Stimulated activated CD4-positive, alpha-beta T cell treated with anti-CD3 and anti-CD28 coated beads, Interleukin-2, amount 100 ng/mL, for 24 hours (primary cell): ENCODE measurements around the gene PLSCR4.
"Not testable (repeated sequence)": the region's sequence is repeated elsewhere in the genome, so short reads cannot be mapped to it uniquely, and the experiment has no call there.

Experiments
- DNase-seq, 2 donors: peaks; one replicate each; pipeline ENCODE4 v3.0.0-alpha.2; 2020

Gene PLSCR4

DNA sequence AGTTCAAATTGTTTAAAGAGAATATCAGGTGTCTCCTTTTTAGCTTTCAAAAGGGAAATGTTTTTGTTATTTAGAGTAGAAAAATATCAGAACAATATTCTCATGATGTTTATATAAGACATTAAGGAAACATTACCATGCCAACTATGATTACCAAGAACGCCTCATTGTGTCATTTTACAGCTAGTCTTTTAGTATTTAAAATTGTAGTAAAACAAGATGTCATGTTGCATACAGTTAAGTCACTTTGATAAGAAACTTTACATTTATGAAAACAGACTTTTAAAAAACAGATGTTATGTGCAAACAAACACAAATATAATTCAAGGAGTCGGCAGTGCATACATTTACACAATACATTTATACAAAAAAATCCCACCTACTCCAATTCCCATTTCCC, 4.4 kb downstream of the PLSCR4 start:
- DNase-seq = no peak

DNA sequence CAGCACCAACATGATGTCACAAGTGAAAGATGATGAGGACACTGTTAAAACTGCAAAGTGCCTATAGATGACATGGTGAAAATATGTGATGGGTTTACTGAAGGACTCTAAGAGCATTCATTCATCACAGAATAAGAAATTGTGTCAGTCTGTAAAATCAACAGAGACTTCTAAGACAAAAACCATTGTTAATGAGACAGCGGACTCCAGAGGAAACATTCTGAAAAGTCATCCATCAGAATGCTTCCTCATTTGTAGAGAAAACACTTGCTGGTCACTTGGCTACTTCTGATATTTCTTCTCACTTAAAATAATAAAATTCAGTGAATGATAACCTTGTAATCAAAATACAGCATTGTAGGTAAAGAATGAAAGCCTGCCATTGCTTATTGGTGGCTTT, 7.3 kb downstream of the PLSCR4 start:
- no peak for DNase-seq

DNA sequence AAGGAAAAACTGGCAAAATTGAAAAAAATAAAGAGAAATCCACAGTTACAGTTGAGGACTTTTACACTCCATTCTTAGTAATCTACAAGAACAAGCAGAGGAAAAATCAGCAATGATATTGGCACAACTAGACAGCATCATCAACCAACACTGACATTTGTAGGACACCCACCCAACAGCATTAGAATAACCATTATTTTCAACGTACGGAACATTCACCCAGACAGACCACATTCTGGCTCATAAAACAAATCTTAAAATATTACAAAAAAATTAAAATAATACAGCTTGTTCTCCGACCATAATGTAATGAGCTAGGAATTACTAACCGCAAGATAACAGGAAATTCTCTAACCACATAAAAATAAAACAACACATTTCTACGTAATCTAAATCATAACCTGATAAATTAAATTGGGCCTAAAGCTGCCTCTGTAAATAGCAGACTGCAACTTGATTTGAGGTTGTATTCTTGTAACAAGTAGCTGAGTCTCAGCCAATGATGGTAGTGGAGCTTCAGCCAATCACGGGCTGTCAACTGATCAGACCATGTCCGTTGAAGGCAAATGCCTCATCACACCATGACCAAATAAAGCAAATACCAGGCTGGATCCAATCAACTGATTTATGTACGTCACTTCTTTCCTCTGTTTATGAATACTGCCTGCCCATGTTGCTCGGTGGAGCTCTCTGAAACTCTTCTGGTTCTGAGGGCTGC, 9.2 kb downstream of the PLSCR4 start:
- DNase-seq = no peak

DNA sequence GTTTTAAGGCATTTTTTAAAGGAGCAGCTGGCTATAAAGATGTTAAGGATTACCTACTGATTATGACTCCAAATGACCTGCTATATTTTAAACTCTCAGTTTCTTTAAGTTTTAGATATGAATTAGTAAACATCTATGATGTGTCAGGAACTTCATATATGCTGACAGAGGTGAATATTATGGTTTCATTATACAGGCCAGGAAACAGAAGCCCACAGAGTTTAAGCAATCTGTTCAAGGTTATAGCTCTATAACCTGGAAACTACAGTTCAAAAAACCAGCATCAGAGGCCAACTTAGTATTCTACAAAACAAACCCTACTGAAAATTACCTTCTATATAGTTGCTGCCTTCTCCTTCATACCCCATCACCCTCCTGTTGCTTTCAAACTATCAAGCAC, 17.4 kb downstream of the PLSCR4 start:
- DNase-seq = no peak

DNA sequence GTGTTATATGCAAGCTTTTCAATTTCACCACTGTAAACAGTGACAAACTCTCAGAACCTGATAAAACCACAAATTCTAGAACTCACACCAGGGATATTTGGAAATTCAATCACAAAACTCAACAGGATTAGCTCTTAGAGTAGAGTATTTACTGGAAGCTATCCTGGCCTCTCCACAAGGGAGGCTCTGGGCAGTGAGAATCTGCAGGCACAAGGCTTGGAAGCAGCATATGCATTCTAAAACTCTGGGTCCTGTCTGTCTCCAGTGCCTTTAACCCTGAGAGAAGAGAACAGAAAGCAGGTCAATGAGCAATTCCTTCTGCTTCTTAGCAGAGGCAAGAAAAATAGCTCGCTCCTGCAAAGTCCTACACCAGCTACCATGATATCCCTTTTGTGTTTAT, 23.4 kb downstream of the PLSCR4 start:
- no peak for DNase-seq

DNA sequence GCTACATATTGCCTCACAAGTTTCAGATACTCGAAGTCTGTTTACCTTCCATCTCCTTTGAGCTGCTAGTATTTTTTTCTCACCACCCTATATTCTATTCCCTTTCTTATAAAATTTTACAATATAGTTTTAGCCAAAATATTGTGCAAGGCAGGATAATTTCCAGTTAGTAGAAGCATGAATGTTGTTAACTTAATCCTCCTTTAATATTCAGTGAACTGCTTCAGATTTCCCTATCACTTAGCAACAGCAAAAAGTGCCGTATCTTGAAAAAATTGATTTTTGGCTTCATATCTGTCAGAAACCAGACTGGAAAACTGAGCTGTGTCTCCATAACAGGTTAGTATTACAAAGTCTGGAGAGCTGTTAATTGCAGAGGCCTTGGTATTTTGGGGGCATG, 24.0 kb downstream of the PLSCR4 start:
- no peak for DNase-seq

DNA sequence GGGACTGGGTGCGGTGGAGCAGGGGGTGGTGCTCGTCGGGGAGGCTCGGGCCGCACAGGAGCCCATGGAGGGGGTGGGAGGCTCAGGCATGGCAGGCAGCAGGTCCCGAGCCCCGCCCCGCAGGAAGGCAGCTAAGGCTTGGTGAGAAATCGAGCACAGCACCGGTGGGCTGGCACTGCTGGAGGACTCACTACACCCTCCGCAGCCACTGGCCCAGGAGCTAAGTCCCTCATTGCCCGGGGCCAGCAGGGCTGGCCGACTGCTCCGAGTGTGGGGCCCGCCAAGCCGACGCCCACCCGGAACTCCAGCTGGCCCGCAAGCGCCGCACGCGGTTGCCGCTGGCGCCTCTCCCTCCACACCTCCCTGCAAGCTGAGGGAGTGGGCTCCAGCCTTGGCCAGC, 25.4 kb downstream of the PLSCR4 start:
- not testable (repeated sequence) for DNase-seq

DNA sequence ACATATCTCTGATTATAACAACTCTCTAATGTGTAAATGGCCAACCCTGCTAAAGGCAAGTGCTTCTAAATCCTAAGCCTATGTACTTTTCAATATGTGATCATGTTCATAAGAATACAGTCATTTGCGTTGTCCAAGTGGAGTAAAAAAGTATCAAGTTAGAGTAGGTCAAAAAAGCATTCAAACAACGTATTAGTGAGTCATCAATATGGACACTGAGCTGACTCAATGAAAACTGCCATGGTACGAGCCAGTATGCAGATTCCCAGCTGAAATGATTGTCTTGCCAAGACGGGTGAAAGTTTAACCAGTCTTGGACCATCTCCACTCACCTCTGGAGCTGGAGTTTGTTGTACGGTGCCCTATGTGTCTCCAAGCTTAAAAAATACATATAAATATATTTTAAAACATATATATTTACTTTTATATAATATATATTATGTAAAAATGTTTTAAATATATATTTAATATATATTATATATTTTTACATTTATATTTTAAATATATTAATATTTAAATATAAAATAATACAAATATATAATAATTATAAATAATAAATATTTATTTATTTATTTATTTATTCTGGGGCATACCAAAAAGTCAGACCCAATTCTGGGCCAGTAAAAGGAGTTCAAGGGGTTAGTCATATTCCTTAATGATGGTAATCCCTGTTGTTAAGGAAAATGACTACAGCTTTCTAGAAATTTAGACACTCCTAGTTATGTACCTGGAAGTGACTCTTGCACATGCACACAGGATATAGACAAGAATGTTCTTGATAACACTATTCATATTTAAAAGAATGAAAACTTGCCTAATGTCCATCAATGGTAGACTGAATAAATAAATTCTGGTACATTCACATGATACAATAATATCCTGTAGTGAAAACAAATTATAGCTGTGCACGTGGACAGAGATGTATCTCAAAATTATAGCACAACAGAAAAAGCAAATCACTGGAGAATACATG, 27.2 kb downstream of the PLSCR4 start:
- DNase-seq = no peak

DNA sequence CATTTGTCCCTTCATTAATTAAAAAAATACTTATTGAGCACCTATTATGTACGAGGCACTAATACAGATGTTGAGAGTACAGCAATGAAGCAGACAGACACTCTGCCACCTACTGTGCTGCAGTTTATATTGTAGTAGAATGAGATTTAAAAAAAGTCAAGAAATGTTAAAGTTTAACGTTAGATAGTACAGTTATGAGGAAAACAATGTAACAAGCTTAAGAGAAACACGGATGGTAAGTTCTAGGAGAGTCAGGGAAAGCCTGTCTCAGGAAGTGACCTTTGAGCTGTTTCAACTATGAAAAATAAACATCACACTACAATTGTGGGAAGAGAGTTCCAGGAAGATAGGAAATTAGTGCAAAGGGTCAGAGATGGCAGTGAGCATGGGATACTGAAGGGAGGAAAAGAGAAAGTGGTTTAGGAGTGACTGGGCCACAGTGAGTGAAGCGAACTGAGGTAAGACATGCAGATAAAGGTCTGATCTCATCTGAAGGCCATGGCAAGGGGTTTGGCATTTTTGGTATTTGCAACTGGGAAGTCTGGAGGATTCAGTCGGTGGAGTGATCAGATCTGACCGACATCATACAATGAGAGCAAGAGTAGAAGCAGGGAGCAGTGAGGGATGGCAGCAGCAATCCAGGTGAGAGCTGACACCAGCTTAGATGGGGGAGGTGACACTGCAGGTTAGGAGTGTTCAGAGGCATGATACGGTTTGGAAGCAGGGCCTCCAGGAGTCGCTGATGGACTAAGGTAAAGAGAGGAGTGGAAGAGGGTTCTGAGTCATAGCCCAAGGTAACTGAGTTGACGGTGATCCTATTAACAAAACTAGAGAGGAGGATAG, 28.5 kb downstream of the PLSCR4 start:
- DNase-seq = no peak

DNA sequence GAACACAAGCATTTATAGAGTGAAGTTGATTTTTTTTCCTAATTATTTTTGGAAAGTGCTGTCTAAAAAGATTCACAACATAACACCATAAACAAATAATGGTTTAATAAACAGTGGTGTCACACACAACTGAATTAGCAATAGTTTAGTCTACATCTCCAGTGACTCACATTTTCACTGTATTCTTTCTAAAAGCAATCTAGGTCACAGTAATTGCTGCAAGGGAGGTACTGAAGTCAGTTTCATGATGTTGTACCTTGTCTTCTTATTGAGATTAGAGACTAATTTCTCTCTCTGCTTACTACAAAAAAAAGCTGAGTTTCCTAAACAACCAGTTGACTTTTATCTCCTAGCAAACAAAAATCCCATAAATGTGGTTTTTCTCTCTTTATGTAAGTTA, 29.6 kb downstream of the PLSCR4 start:
- DNase-seq = no peak

DNA sequence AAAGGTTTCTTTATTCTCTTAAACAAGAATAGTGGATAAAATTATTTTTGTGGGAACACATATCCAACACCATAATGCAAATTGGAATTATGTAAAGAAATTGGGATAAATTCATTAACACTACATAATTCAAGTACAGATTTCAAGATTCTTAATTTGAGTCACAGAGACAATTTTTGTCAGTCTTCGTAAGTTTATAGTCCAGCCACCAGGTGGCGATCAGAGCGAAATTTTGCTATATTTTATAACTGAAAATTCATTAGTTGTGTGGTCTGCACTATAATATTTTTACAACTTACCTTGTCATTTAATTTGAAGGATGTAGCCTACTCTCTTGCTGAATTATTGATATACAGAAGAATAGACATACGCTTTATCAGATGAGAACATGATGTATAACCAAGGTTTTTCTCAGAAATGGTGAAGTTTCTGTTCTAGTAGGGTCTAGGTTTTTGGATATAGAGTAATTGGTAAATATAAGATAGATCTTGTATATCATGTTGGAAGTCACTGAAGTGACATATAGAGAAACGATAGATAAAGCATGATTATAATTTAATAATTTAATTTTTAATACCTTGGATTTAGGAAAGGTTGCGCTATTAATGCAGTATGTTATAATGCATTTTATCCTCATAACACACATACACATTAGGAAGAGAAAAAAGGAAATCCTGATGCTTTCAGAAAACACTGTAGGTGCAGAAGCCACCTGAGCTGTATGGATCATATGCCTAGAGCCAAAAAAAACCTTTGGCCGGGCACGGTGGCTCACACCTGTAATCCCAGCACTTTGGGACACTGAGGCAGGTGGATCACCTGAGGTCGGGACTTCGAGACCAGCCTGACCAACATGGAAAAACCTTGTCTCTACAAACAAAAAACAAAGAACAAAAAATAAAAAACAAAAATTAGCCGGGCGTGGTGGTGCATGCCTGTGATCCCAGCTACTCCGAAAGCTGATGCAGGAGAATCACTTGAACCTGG, 31.7 kb downstream of the PLSCR4 start:
- DNase-seq = peak; percentile 45 to 48

DNA sequence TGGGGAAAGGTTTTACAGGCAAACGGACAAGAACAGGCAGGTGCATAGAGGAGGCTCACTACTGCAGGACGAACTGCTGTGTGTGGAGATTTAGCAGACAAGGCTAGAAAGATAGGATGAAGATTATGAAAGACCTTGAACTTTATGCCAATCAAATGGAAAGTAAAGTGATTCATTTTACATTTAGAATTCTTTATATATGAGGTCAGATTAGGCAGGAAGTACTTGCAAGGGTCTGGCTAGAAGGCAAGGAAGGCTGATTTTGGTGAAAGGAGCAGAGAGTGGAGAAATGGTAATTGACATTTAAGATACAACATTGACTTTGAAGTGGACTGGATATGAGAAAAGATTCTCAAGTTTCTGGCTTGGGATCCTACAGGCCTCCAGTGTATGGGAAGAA, 33.6 kb downstream of the PLSCR4 start:
- DNase-seq = no peak

DNA sequence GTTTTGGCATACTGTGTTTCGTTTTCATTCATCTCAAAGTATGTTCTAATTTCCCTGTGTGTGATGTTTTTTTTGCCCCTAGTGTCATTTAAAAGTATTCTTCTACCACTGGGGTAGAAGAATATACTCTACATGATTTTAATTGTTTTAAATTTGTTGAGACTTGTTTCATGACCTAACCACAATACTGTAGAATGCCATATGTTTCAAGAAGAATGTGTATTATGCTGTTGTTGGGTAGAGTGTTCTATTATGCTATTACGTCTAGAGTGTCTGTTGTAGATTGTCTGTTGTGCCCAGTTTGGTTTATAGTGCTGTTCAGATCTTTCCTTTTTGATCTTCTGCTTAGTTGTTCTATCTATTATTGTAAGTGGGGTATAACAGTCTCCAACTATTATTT, 36.4 kb downstream of the PLSCR4 start:
- DNase-seq = no peak

DNA sequence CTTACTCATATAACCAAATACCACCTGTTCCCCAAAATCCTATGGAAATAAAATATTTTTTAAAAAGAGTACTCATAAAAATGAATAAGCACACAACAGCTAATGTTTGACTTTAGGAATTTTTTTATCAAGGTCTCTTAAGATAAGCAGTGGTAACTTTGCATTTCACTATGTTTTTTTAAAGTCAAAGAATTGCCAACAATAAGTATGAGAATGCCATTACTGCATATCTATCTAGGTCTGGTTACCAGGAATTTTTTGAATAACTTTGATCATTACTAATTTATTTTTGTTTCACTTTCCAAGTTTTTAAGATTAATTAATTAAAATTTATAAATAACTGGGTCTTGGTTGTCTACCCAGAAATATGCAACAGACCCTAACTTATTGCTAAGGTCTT, 41.5 kb downstream of the PLSCR4 start:
- no peak for DNase-seq

DNA sequence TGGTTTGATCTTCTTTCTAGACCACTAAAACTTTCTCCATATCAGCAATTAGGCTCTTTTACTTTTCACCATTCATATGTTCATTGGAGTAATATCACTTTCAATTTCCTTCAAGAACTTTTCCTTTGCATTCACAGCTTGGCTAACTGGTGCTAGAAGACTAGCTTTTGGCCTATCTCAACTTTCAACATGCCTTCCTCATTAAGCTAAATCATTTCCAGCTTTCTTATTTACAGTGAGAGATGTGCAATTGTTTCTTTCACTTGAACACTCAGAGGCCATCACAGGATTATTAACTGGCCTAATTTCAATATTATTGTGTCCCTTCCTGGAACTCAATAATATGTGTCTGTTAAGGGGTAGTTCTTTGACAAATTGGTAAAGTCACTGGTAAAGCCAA, 47.1 kb downstream of the PLSCR4 start:
- no peak for DNase-seq

DNA sequence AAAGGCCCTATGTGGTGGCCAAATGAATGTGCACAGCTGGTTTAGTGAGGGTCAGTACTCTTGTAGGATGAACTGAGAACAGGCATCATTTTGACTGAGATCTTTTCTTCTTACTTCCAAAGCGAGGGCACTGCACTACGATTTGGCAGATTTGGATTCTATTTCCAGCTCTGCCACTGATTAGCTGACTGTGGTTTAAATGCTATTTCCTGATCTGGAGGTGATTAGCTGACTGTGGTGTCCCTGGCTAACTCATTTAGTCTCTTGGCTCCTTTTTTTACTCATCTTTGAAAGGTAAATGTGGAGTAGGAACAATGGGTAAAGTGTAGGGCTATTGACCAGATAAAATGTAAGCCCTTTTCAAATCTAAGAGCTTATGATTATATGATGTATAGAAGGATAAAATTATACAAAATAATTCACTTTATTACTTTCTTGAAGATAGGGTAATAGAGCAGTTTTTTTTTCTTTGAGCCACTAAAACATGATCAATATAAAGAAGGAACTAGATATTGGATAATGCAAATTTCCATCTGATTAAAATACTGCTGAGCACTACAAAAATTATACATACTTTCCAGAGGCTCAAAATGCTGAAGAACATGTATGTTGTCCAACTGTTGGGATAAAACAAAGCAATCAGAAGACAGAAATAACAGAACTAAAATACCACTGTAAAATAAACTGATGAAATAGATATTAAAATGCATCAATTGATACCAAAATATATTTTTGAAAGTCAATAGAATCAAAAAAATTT, 50.3 kb downstream of the PLSCR4 start:
- no peak for DNase-seq

DNA sequence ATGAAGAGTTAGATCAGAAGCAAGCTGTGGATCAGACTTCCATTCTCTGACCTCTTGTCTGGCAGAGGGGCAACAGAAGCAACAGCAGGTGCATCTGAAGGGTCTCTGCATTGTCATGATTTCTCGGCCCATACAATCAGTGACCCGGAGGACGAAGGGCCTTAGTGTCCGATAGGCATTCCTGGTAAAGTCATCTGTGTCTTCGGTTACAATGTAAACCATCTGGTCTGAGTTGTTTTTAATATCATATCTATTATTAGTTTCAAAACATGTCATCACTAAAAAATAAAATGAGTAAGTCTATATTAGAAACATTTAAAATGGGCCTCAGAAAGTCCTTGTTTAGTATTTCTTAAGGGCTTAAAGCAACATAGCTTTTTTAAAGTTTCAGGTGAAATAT, 51.1 kb downstream of the PLSCR4 start:
- no peak for DNase-seq

DNA sequence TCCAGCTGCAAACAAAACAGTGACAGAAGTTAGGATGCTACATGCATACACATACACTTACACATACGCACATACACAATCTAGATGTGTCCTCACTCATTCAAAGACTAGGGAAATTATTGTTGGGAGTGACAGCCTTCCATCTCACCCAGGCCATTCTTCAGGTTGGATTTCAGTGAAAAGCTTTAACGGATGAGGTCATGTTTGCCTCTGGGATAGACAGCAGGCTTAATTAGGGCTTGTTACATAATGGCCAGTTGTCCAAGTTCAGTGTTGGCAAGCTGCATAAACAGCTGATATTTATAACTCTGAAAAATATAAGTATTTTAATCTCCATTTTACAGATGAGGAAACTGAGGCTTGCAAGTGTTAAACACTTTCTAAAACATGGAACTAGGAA, 54.1 kb downstream of the PLSCR4 start:
- DNase-seq = no peak

DNA sequence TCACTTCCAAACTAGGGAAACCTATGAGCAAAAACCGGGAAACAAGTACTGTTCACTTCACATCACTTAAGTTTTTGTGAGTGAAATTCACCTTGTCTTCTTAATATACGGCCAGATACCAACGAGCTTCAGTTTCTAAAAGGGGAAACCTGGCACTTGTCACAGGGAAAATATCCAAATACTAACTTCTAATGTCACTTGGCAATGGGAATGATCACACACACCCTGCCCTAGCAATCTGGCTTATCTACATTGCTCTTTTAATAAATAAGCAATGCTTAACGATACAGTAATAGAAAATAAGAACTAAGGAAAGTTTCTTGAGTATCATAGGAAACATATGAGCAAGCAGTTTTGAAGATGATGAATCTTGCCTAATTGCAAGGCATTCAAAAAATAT, 55.3 kb downstream of the PLSCR4 start:
- no peak for DNase-seq

DNA sequence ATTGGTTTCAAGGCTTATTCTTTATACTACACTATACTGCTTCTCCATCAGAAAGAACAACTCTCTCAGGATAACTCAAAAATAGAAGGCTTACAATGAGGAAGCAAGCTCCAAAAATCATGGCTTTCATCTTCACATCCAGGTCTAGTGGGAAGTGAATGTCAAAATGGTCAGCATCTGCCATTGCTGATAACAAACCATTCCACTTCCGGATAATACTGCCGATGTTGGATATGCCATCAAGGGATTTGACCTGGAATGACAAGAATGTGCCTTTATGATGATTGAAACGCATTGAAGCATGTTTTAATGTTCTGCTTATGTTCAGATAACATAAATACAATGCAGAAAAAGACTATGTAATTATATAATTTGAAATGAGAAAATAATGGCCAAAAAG, 55.9 kb downstream of the PLSCR4 start:
- DNase-seq = no peak

DNA sequence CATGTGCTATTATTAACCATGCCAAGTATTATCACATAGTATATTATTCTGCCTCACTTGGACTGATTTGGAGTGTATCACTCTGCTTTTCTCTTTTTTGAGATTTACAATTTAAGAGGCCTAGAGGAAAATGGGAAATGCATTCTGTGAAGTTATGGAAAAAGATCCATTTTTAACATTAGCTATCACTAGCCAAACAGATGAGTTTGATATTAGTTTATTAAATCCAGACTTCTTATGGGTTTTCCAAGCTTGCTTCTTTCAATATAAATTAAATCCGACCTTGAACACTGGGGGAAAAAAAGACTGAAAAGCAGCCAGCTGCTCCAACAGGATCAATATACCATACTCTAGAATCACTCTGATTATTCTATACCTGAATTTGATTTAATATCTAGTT, 59.9 kb downstream of the PLSCR4 start:
- DNase-seq = no peak
